ENCODE measurements around the gene SYNE4. TPM values are rescaled to one million over a fixed set of nuclear protein-coding genes. Genes with fewer than 3 reads are reported as not detected.

Gene SYNE4
- polyA plus RNA-seq, 1 donor from 2014 or later: 0.19 TPM

DNA sequence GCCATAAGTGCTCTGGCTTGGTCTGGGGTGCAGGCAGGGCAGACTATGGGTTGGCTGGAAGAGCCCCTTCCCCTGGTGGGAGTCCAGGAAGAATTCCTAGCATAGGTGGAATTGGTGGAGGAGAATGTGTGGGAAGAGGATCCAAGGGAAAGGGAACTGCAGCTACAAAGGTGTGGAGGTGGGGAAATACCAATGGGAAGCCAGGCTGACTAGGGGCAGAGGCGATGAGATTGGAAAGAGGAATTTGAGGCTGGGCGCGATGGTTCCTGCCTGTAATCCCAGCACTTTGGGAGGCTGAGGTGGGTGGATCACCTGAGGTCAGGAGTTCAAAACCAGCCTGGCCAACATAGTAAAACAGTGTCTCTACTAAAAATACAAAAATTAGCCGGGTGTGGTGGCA, 18.5 kb downstream of the SYNE4 start:
- no peak overlapping the region for H3K9ac ChIP-seq (ENCODE audit: low read length)
- H3K4me3 ChIP-seq (ENCODE audit: low read length): no peak overlapping the region
- H3K9me2 ChIP-seq (ENCODE audit: insufficient read depth, low read length): no peaks in the 10 kb centered on the region
- no peaks in the 10 kb centered on the region for H3K79me2 ChIP-seq (replicated peaks; ENCODE audit: insufficient read depth, low read length)
- H3K4me2 ChIP-seq (ENCODE audit: low read length): no peak overlapping the region
- H2AFZ ChIP-seq (ENCODE audit: low read depth, low read length): no peak overlapping the region
- no peak for TF ChIP-seq SMC3 (conservative IDR thresholded peaks at IDR 0.05; ENCODE audit: poor library complexity)
- TF ChIP-seq POLR2AphosphoS5 (IDR thresholded peaks at IDR 0.05): no peak
- no peak for TF ChIP-seq REST (IDR thresholded peaks at IDR 0.05; ENCODE audit: borderline replicate concordance)
- no peak for TF ChIP-seq EZH2 (IDR thresholded peaks at IDR 0.05; ENCODE audit: borderline replicate concordance, insufficient read depth, low read length, poor library complexity, severe bottlenecking)
- TF ChIP-seq, protein P1, sequence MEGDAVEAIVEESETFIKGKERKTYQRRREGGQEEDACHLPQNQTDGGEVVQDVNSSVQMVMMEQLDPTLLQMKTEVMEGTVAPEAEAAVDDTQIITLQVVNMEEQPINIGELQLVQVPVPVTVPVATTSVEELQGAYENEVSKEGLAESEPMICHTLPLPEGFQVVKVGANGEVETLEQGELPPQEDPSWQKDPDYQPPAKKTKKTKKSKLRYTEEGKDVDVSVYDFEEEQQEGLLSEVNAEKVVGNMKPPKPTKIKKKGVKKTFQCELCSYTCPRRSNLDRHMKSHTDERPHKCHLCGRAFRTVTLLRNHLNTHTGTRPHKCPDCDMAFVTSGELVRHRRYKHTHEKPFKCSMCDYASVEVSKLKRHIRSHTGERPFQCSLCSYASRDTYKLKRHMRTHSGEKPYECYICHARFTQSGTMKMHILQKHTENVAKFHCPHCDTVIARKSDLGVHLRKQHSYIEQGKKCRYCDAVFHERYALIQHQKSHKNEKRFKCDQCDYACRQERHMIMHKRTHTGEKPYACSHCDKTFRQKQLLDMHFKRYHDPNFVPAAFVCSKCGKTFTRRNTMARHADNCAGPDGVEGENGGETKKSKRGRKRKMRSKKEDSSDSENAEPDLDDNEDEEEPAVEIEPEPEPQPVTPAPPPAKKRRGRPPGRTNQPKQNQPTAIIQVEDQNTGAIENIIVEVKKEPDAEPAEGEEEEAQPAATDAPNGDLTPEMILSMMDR (IDR thresholded peaks at IDR 0.05; ENCODE audit: poor library complexity, severe bottlenecking): no peak
- TF ChIP-seq MXI1 (conservative IDR thresholded peaks at IDR 0.05; ENCODE audit: poor library complexity, severe bottlenecking): no peak
- no peak for TF ChIP-seq EP300 (conservative IDR thresholded peaks at IDR 0.05; ENCODE audit: poor library complexity, severe bottlenecking)
- no peak for TF ChIP-seq TAF1 (IDR thresholded peaks at IDR 0.05; ENCODE audit: low read depth)
- TF ChIP-seq RAD21 (conservative IDR thresholded peaks at IDR 0.05): no peak
- H3K27ac ChIP-seq (ENCODE audit: low read length): no peak overlapping the region
- H3K36me3 ChIP-seq (ENCODE audit: insufficient read depth, low read length): no peaks in the 10 kb centered on the region
- no peaks in the 10 kb centered on the region for H3F3A ChIP-seq (ENCODE audit: insufficient read depth, low read length, poor library complexity, severe bottlenecking)
- H4K20me1 ChIP-seq (ENCODE audit: insufficient read depth): no peaks in the 10 kb centered on the region
- peaks cover 14% of the 10 kb centered on the region for H3K27me3 ChIP-seq (ENCODE audit: insufficient read depth, low read depth, low read length)
- no peaks in the 10 kb centered on the region for H3K9me3 ChIP-seq (ENCODE audit: low read length)

DNA sequence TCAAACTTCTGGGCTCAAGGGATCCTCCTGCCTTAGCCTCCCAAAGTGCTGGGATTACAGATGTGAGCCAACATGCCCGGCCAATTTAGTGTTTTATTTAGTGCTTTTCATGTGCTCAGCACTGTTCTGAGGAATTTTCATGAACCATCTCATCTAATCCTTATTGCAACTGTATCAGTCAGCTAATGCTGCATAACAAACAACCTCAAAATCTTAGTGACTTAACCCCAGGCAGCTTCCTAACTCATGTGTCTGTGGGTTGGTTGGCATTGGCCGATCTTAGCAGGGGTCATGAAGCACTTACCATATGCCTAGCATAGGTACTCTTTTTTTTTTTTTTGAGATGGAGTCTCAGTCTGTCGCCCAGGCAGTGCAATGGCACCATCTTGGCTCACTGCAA, 19.8 kb downstream of the SYNE4 start:
- Histone ChIP-seq H2AFZ (ENCODE audit: low read depth, low read length) (no peak overlapping the region), H3K79me2 (replicated peaks; ENCODE audit: insufficient read depth, low read length) (no peaks in the 10 kb centered on the region), H3K36me3 (ENCODE audit: insufficient read depth, low read length) (no peaks in the 10 kb centered on the region), H3K4me3 (ENCODE audit: low read length) (no peak overlapping the region), H3K27ac (ENCODE audit: low read length) (no peak overlapping the region), H3K27me3 (ENCODE audit: insufficient read depth, low read depth, low read length) (peaks cover 14% of the 10 kb centered on the region), H4K20me1 (ENCODE audit: insufficient read depth) (no peaks in the 10 kb centered on the region), H3K9ac (ENCODE audit: low read length) (no peak overlapping the region), H3K4me2 (ENCODE audit: low read length) (no peak overlapping the region), H3F3A (ENCODE audit: insufficient read depth, low read length, poor library complexity, severe bottlenecking) (no peaks in the 10 kb centered on the region), H3K9me3 (ENCODE audit: low read length) (no peaks in the 10 kb centered on the region), H3K9me2 (ENCODE audit: insufficient read depth, low read length) (no peaks in the 10 kb centered on the region)
- TF ChIP-seq EP300 (conservative IDR thresholded peaks at IDR 0.05; ENCODE audit: poor library complexity, severe bottlenecking): no peak
- TF ChIP-seq TAF1 (IDR thresholded peaks at IDR 0.05; ENCODE audit: low read depth): no peak
- TF ChIP-seq RAD21 (conservative IDR thresholded peaks at IDR 0.05): no peak
- no peak for TF ChIP-seq REST (IDR thresholded peaks at IDR 0.05; ENCODE audit: borderline replicate concordance)
- TF ChIP-seq MXI1 (conservative IDR thresholded peaks at IDR 0.05; ENCODE audit: poor library complexity, severe bottlenecking): no peak
- TF ChIP-seq EZH2 (IDR thresholded peaks at IDR 0.05; ENCODE audit: borderline replicate concordance, insufficient read depth, low read length, poor library complexity, severe bottlenecking): no peak
- TF ChIP-seq SMC3 (conservative IDR thresholded peaks at IDR 0.05; ENCODE audit: poor library complexity): no peak
- TF ChIP-seq, protein P1 (IDR thresholded peaks at IDR 0.05; ENCODE audit: poor library complexity, severe bottlenecking): no peak
- TF ChIP-seq POLR2AphosphoS5 (IDR thresholded peaks at IDR 0.05): no peak

Data from neural cell (in vitro differentiated cells).